HG03135 (cell line): ENCODE data around the gene ATP7B.
"Not testable (repeated sequence)": the region's sequence is repeated elsewhere in the genome, so short reads cannot be mapped to it uniquely, and the experiment has no call there.

ENCODE experiments used
- ATAC-seq: cut with Tn5 transposase; IDR thresholded peaks from one replicate; pipeline ENCODE4 v1.9.1; 2021; ENCODE audit warnings: mild to moderate bottlenecking, moderate library complexity; ENCODE audit not compliant: unreplicated experiment

The ATP7B gene

DNA sequence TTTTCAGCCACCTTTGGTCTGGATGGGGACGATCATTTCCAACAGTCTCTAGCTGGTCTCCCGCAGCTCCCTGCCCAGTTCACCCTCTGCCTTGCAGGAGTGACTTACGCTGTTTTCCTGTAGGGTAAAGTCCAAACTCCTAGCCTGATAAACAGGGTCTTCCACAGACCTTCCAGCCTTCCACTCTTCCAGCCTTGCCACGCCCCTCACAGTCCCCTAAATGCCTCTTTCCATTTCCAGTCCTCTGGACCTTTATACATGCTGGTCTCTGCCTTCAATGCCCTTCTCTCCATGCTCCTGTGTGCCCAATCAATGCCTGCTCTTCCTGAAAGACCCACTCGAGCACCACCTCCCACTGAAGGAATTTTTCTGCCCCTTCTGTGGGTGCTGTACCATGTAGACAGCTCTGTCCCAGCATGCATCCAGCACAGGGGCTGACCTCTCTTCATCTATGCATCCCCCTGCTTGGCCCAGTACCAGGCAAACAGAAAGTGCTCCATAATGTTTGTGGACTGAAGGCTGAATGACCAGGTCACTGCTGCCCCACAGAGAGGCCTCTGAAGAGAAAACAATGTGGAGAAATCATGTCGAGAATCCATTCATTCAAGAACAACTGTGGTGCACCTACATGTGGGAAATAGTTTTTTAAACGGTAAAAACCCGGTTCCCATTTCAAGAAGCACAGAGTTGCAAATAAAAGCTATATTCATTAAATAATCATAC, 4.6 kb downstream of the ATP7B start:
- ATAC-seq: no peak

DNA sequence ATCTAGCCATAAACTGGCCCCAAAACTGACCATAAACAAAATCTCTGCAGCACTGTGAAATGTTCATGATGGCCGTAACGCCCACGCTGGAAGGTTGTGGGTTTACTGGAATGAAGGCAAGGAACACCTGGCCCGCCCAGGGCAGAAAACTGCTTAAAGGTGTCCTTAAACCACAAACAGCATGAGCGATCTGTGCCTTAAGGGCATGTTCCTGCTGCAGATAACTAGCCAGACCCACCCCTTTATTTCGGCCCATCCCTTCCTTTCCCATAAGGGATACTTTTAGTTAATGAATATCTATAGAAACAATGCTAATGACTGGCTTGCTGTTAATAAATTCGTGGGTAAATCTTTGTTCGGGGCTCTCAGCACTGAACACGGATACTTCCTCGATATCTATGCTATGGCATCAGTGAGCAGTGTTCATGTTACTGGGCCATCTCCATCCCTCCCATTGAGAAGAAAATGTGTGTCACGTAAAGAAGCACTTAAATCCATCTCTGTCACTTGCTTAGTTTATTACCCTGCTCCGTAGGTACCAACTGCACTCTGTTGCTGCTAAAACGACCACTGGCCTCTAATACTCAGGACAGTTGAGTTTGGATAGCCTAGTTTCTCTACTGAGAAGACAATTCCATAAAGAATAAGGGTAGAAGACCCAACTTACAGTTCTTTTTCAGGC, 5.3 kb downstream of the ATP7B start:
- no peak for ATAC-seq

DNA sequence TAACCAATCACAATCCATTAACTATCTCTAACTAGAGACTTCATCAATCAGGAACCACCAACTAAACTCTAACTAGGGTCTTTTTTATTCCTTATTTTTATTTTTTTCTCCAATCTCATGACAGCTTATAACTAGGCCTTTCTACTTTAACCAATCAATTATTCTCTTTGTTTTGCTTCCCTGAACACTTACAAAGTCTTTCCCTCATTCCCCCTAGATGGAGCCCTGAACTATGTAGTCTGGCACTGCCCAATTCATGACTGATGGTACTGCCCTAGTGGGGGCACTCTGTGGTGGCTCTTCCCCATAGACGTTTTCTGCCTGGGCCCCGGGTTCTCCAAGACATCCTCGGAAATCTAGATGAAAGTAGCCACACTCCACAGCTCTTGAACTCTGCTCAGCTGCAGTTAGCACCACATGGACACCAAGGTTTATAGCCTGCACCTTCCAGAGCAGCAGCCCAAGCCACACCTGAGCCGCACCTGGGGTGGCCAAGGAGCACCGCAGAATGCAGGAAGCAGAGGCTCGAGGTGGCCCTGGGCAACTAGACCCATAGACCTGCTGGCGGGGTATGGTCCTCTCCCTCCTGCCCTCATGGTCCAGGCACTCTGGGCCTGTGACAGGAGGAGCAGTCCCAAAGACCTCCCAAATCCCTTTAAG, 6.6 kb downstream of the ATP7B start:
- no peak for ATAC-seq

DNA sequence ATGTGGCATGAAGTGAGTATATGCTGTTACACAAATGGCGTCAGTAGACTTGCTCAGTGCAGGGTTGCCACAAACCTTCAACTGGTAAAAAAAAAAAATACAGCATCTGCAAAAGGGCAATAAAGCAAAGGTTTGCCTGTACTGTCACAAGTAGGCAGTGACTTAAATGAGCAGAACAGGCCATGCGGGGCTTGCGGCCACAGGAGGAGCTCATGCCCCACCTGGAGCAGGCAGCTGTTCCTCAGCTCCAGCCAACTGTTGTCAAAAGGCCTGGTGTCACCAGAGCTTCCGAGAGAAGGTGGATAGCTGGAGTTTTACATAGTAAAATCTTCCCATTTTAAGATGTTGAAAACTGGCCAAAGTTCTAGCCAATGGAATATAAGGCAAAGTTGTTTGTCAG, 7.7 kb downstream of the ATP7B start:
- ATAC-seq: no peak

DNA sequence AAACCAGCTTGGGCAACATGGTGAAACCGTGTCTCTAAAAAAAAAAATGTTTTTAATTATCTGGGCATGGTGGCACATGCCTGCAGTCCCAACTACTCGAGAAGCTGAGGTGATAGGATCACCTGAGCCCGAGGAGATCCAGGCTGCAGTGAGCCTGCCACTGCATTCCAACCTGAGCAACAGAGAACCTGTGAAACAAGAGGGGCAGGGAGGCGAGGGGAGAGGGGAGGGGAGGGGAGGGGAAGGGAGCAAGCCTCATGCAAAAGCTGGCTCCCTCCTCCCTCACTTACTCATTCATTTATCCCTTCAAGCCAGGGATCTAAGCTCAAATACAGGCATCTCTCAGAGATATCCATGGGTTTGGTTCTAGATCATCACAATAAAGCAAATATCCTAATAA, 8.9 kb downstream of the ATP7B start:
- no peak for ATAC-seq

DNA sequence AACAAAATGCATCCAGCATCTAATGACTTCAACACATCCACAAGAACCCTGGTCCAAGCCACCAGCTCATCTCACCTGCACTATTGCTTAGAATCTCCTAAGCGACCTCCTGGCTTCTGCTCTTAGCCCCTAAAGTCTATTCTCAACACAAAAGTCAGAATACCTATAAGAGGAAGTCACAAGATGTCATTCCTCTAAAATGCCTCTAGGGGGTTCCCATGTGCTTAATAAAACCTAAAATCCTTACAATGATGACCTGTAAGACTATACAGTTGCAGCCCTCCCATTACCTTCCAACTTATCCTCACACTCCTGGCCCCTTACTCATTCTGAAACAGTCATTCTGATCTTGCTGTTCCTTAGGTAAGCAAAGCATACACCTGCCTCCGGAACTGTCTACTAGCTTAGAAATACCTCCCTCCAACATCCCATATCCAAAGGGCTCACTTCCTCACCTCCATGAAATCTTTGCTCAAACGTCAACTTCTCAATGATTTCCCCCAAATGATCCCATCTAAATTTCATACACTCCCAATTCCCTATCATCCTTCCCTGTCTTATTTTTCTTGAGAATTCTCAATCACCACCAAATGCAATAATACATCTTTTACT, 10.0 kb downstream of the ATP7B start:
- no peak for ATAC-seq

DNA sequence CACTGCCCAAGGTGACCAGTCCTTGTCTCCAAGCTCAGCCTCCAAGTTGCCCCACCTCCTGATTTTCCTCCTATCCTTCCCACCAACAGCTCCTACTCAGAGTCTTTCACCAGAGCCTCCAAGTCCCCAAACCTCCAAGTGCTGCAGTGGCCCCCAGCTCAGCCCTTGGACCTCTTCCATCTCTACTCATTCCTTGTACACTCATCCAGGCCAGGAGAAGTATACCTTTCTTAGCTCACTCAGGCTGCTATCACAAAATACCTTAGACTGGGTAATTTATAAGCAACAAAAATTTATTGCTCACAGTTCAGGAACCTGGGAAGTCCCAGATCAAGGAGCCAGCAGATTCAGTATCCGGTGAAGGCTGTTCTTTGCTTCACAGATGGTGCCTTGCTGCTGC, 11.3 kb downstream of the ATP7B start:
- ATAC-seq: no peak

DNA sequence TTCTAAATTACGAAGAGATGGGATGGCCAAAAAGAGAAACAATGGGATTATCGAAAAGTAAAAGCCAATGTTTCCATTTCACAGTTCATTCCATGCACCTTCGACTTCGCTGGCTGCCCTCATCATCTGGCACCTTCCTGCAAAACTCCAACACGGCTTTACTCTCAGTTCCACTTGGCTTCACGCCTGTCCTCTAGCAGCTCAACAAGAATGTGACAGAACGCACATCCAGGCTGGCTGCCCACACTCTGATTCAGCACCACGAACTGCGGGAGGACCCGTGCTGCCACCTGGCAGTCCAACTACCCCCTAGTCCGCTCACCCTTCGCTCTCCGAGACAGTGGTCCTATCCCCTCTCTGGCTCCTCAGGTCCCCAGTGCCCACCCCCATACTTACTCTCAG, 11.7 kb downstream of the ATP7B start:
- ATAC-seq: no peak

DNA sequence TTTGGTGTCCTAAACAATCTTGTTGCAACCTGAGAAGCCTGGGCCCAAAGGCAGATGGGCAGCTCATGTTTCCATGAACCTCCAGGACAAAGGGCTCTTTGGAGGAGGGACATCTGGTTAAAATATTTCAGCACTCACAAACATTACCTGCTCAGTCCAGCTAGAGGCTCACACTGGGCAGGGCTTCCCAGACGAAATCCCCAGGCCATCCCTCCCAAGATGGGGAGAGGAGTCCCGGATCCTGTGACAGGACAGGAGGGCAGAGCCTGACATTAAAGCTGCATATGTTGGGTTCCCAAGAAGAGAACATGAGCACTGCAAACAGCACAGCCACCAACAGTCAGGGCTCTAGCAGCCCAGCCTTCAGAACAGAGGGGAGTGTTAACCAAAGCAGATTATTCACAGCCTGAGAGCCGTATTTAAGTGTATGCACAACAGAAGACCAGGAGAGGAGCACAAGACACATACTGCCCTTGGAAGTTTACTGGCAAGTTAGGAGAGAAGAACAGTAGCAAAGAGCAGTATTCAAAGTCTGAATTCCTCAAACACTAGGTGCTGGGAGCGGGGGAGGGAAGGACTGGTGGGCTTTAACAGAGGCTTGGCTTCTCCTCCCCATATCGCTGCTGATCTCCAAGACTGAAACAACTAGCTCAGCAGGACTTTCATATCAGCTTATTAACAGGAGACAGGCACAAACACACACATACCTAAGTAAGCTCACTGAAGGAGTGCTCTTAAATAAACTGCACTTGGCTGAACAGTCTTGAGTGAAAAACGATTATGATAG, 12.3 kb downstream of the ATP7B start:
- ATAC-seq: no peak

DNA sequence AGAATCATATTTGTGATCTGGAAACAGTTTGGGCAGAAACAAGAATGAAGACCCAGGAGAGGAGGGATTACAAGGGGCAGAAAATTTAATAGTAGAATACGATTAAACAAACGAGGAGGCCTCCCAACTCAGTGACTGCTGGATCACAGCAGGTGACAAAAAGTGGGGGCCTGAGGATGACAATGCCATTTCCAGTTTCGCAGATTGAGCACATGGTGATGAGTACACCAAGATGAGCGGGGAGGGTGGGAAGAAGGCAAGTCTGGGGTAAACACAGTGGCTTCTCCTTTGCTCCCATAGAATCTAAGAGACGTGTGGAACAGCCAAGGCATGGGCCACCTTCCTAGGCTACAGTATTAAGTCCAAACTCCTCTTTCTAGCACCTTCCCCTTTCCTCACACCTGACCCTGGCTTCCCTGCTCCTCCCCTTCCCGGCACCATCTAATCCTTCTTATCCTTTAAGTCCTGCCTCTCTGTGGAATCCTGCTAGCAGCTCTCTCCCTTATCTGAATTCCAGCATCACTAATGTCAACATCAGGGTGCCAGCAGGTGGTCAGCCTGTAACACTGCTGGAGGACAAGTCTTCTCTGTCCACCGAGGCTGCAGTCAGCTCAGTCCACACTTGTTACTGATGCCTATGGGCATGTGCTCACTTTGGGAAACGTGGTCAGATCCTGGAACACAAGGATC, 13.5 kb downstream of the ATP7B start:
- ATAC-seq: no peak

DNA sequence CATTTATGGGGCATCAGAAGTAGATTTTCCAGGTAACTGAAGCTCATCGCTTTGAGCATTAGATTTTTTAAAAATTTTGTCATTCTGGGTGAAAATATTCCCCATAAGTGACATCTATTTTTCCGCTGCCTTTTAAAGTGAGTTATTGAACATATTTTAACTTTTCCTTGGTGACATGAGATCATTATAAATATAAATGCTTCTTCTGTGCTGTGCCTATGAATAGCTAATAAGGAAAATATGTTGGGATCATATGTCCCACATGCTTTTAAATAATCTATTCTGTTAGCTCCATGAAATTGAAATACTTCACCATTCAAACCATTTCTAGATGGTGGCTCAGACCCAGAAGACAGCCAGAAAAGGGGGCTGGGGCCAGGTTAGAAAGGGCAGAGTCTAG, 14.1 kb downstream of the ATP7B start:
- ATAC-seq: no peak

DNA sequence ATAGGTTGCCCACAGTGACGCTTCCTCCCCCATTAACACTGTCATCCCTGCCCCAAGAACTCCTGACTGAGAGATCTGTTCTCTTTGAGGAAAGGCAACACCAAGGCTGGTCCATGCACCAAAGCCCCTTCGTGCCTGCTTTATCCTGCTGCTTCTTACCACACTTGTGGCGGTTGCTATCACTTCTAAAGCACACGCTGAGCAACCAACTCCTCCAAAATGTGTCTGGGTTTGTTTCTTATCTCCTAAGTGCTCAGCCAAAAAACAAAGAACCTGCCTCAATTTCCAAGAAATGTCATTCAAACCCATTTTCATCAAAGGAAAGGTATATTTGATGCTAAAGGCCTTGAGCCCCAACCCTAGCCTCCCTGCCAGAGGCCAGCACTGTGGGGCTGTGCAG, 14.6 kb downstream of the ATP7B start:
- no peak for ATAC-seq

DNA sequence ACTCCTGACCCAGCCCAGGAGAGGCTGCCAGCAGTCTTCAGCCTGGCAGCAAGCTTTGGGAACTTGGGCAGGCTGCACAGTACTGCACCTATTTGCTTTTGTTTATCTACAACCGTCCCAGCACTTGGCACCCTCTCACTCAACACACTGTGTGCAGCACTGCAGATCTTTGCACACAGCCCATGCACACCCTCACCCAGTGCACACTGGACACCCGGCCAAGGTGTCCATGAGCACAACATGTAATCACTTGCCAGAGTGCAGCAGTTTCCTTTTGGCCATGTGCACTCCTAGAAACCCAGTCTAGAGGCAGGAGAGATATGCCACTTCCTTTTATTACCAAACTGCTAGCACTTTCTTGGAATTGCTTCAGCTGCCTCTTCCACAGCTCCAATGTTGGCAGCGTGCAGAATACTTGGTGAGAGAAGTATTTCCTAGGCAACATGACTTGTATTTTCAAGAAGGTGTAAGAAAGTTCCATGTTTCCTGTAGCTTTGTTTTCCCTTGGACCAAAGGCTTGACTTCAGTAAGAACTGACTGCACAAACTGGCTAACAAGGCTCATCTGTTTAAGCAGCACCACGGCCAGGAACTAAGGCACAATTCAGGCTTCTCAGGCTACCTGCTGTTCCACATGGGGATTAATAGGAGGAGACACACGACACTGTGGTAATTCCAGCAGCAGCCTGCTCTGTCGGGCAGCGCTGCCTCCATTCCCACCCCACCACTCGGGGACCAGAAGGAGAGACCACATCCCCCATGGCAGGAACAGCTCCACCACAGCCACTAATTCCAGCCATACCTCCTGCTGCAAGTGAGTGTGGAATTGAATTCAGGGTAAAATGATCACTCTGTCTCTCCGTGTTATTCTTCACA, 15.3 kb downstream of the ATP7B start:
- ATAC-seq: no peak

DNA sequence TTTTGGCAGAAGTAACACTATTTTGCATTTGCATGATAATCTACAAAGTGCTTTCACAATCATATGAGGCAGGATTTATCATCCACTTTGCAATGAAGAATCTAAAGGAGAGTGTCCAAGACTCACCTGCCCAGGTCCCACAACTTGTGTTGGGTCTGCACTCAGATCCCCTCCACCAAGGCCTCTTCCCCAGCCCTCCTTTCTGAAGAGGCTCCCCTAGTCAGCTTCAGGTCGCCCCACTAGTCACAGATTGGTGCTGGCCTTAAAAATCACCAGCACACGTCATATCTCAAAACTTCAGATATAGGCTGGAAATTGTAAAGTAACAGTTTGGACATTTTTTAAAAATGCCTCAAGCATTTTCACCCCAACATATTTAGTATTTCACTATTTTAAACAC, 17.5 kb downstream of the ATP7B start:
- no peak for ATAC-seq

DNA sequence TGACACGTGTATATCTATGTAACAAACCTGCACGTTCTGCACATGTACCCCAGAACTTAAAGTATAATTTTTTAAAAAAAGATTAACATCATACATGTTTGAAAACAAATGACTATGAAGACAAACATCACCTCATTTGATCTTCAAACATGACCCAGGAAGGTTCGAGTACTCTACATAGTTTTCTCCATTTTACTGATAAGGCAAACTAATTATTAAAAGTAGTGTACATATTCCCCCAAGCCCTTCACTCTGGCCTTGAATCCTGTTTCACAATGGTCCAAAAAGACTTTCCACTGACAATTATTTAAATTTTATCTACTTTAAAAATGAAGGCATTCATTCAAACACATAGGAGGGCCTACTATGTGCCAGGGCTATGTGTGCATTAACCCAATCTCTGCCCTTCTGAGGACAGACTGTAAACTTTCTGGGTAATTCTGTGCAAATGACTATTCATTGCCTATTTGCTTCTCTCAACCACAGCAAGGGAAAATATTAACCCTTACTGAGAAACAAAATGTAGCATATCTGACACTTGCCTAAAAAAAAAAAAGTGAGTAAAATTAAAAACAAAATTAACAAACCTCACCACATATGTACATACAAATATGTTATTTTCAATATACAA, 22.1 kb downstream of the ATP7B start:
- ATAC-seq: no peak

DNA sequence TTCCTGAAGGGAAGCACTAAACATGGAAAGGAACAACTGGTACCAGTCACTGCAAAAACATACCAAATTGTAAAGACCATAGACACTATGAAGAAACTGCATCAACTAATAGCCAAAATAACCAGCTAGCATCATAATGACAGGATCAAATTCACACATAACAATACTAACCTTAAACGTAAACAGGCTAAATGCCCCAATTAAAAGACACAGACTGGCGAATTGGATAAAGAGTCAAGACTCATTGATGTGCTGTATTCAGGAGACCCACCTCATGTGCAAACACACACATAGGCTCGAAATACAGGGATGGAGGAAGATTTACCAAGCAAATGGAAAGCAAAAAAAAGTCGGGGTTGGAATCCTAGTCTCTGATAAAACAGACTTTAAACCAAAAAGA, 26.3 kb downstream of the ATP7B start:
- ATAC-seq: not testable (repeated sequence)

DNA sequence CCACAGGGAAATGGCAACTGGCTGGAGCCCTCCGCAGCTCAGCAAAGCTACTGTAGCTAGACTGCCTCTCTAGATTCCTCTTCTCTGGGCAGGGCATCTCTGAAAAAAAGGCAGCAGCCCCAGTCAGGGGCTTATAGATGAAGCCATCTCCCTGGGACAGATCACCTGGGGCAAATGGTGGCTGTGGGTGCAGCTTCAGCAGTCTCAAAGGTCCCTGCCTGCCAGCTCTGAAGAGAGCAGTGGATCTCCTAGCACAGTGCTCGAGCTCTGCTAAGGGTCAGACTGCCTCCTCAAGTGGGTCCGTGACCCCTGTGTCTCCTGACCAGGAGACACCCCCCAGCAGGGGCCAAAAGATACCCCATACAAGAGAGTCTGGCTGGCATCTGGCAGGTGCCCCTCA, 28.0 kb downstream of the ATP7B start:
- not testable (repeated sequence) for ATAC-seq

DNA sequence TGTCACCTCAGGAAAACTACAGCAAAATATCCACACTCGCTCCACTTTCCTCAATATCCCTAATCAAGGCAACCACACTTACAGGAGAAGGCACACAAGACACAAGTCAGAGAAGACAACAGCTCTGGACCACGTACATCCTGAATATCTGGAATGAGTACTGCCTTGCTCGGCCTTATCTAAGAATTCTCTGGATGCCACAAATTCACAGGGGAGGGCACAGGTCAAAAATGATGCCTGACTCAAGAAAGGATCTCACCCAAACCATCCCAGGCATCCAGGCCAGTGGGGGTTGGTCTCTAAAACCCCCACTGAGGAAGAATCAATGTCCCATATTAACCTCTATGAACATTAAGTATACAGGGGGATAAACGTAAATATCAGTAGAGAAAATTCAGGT, 29.9 kb downstream of the ATP7B start:
- ATAC-seq: no peak

DNA sequence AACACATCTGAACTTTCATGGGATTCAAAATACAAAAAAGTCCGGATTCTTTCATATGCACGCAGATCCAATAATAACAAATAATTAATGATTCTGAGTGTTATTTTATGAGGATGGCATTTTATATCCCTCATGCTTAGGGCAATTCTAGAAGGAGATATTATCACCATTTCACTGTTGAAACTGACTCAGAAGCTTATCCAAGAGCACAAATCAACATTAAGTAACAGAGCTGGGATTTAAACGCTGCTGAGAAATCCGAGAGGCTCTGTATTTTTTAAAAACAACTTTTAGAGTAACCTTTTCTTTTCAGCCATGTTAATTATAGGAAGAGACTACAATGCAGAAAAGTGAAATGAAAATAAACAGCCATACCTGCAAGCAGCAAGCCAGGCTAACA, 30.3 kb downstream of the ATP7B start:
- no peak for ATAC-seq
